ENCODE measurements around the gene TMC1. TPM values are rescaled to one million over a fixed set of nuclear protein-coding genes. Genes with fewer than 3 reads are reported as not detected.

The TMC1 gene
- total RNA-seq, 1 donor from 2014 or later = 0.69 TPM

GRCh38 chr9:72680593-72681282 is 159.3 kb downstream of the TMC1 start:
- no peak for DNase-seq

- no peak for DNase-seq
These were observed 159.8 kb downstream of the TMC1 start for GRCh38 chr9:72681283-72681630.

- DNase-seq = no peak
These were observed 163.2 kb downstream of the TMC1 start for GRCh38 chr9:72684615-72685014.

- DNase-seq = no peak
These were observed 164.5 kb downstream of the TMC1 start for GRCh38 chr9:72685911-72686310.

- no peak for DNase-seq
These were observed 165.9 kb downstream of the TMC1 start for GRCh38 chr9:72687331-72687730.

- DNase-seq = no peak
These were observed 170.3 kb downstream of the TMC1 start for GRCh38 chr9:72691671-72692070.

GRCh38 chr9:72695365-72695764 is 174.0 kb downstream of the TMC1 start:
- no peak for DNase-seq

GRCh38 chr9:72696511-72696910 is 175.1 kb downstream of the TMC1 start:
- no peak for DNase-seq

- no peak for DNase-seq
These were observed 180.1 kb downstream of the TMC1 start for GRCh38 chr9:72701510-72701909.

- DNase-seq = no peak
These were observed 182.2 kb downstream of the TMC1 start for GRCh38 chr9:72703574-72703973.

- no peak for DNase-seq
These were observed 183.4 kb downstream of the TMC1 start for GRCh38 chr9:72704688-72705375.

- no peak for DNase-seq
These were observed 197.1 kb downstream of the TMC1 start for GRCh38 chr9:72718503-72718902.

- DNase-seq = no peak
These were observed 199.7 kb downstream of the TMC1 start for GRCh38 chr9:72721067-72721466.

- DNase-seq = no peak
These were observed 205.5 kb downstream of the TMC1 start for GRCh38 chr9:72726947-72727346.

- no peak for DNase-seq
These were observed 206.8 kb downstream of the TMC1 start for GRCh38 chr9:72728031-72728770.

GRCh38 chr9:72733895-72734294 is 212.5 kb downstream of the TMC1 start:
- DNase-seq = no peak

GRCh38 chr9:72734631-72735030 is 213.2 kb downstream of the TMC1 start:
- no peak for DNase-seq

GRCh38 chr9:72743836-72744235 is 222.4 kb downstream of the TMC1 start:
- no peak for DNase-seq

GRCh38 chr9:72749276-72749675 is 227.9 kb downstream of the TMC1 start:
- DNase-seq = no peak

GRCh38 chr9:72751541-72751940 is 230.1 kb downstream of the TMC1 start:
- no peak for DNase-seq

GRCh38 chr9:72753266-72753893 is 232.0 kb downstream of the TMC1 start:
- no peak for DNase-seq

- DNase-seq = no peak
These were observed 234.4 kb downstream of the TMC1 start for GRCh38 chr9:72755836-72756235.

GRCh38 chr9:72758944-72759343 is 237.5 kb downstream of the TMC1 start:
- no peak for DNase-seq
